GM08714 (cell line): ENCODE data around the gene DGKQ.

ENCODE experiments used
- H3K4me3 ChIP-seq: fragments of 200-500 bp; sonication (Bioruptor generic); 2 replicates; pipeline ENCODE4 v1.5.1; 2014; ENCODE audit warnings: mild to moderate bottlenecking, low read length, inconsistent platforms
- ZNF274 ChIP-seq: IDR thresholded peaks from 2 replicates; pipeline ENCODE4 v1.6.1; 2012; ENCODE audit warnings: mild to moderate bottlenecking, low read depth, low read length

Gene DGKQ

DNA sequence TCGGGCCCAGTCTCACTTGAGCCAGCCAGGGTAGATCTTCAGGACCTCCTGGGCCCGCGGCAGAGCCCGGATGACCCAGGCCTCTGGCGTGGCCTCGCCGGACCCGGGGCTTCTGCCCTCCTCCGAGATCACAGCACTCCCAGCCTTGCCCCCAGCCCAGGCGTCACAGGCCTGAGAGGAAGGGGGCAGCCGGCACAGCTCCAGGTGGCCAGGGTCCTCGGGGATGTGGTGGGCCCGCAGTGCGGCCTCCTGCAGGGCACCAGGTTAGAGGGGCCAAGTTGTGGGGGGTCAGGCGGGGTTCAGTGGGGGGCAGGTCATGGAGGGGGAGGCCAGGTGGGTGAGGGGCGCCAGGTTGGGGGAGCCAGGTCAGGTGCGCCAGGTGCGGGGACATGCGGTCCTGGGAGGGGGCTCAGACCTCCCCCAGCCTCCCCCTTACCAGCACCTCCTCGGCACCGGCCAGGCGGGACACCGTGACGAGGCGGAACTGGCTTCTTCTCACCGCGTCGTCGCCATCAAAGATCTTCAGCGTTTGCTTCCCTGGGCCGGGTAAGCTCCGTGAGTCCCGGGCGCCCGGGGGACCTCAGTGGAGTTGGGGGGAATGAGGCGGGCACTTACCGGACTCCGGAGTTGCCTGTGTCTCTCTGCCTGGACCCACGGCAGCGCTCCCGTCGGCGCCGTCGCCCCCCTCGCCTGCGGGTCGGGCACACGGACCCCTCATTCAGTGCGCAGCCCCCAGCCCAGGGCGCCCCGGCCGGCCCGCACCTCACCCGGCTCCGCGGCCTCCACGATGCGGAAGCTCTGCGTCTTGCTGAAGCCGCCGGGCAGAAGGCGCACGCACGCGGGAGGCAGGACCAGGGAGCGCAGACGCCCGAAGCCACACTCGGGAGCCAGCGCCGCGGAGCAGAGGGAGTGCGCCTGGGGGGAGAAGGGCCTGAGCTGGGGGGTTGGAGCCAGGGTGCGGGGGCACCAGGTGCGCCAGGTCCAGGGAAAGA lies 6.0 kb downstream of the DGKQ start:
- no peak for TF ChIP-seq ZNF274
- no peak overlapping the region for H3K4me3 ChIP-seq

GRCh38 chr4:966266-967112 lies 6.9 kb downstream of the DGKQ start:
- no peak for TF ChIP-seq ZNF274

GRCh38 chr4:965766-966134 lies 7.6 kb downstream of the DGKQ start:
- no peak overlapping the region for H3K4me3 ChIP-seq
- TF ChIP-seq ZNF274: no peak

More at GRCh38 chr4:966266-967112, 6.9 kb downstream of the DGKQ start:
- no peak overlapping the region for H3K4me3 ChIP-seq

GRCh38 chr4:965048-965765 lies 8.2 kb downstream of the DGKQ start:
- no peak overlapping the region for H3K4me3 ChIP-seq
- TF ChIP-seq ZNF274: no peak

DNA sequence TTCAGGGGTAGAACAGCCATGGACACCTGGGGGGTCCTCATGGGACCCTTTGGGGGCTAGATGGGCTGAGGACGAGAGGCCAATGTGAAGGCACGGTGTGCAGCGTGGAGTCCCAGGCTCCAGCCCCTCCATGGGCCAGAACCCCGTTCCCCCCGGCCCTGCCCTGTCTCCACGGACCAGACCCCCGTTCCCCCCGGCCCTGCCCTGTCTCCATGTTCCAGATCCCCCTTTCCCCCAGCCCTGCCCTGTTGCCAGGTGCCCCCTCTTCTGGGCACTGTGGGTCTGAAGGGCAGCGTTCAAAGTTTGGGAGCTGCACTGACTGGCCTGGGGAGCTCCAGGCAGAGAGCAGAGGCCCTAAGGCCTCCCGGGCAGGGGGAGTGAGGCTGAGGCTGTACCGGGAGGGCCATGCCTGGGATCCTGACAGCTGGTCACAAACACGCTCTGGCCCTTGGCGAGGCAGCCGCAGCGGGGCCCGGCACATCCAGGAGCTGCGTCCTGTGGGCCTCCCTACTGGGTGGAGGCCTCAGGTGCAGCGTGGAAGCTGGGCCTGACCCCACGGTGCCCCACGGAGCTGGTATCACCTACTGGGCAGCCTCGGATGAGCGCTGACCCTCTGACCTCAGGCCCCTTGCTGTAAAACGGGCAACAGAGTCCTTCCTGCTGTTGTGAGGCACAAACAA lies 8.9 kb downstream of the DGKQ start:
- H3K4me3 ChIP-seq: no peak overlapping the region
- TF ChIP-seq ZNF274: no peak

DNA sequence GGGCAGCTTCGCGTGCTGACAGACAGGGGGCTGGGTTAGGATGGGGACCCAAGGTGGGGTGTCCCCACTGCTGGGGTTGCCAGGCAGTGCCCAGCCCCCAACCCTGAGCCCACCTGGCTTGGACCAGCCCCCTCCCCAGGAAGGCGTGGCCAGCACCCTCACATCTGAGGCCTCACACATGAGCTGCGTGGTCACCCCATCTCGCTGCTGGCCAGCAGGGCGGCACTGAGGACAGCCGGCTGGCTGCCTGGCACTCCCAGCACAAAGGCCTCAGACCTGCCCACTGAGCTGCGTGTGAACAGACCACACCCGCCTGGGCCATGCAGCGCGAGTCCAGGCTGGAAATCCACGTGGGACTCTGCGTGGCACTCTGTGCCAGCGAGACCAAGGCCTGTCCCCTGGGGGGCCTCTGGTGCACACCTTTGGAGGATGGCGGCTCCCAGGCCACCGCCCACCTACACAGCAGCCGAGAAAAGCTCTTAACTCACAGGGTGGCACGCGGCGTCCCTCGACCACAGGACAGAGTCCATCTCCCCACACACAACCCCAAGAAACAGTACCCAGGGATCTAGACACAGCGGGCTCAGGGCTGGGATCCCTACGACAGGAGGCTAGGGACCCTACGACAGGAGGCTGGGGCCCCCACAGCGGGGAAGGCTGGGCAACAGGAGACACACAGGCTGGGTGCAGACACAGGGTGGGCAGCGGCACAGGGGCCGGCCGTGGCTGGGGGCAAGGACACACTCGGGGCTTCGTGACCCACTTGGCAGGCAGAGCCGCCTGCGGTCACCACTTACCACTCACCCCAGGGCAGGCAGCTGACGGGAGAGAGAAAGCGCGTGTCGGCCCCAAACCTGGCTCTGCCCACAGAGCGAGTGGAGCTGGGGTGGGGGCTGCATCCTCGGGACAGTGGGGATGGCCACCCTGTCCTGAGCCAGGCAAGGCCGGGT lies 9.8 kb downstream of the DGKQ start:
- H3K4me3 ChIP-seq: no peak overlapping the region
- no peak for TF ChIP-seq ZNF274

- no peak overlapping the region for H3K4me3 ChIP-seq
- TF ChIP-seq ZNF274: no peak
Observed at GRCh38 chr4:962231-963208, 10.8 kb downstream of the DGKQ start.

DNA sequence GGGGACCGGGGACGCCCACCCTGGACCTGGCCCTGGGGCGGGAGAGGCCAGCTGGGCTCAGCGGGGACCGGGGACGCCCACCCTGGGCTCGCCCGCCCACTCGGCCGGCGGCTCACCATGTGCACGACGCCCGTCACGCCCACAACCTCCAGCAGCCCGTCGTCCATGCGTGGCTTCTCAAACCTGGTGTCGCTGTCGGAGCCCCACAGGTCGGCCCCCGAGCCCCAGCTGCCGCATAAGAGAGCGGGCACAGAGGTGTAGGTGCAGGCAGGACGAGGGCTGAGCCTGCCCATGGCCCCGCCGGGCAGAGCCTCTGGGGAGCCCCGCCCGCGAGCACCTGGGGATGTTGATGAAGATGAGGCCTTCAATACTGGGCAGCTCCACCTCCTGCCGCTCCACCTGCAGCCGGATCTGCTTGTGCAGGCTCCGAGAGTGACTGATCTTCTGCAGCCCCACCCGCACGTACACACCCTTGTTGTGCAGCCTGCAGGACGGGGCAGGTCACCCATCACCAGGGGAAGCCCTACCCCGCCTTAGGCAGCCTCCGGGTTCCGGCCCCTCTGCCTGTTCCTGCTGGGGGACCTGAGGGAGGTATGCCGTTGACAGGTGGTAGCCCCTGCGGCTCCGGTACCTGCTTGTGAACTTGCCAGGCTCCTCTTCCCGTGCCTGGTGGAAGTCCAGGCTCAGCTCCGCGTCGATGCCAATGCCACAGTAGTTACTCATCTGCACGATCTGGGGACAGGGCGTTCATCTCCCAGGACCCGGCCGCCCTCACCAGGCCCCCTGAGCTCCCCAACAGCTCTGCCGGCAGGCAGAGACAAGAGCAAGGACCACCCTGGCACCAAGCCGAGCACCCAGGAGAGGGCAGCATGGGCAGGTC lies 11.8 kb downstream of the DGKQ start:
- no peak for TF ChIP-seq ZNF274
- H3K4me3 ChIP-seq: no peak overlapping the region

DNA sequence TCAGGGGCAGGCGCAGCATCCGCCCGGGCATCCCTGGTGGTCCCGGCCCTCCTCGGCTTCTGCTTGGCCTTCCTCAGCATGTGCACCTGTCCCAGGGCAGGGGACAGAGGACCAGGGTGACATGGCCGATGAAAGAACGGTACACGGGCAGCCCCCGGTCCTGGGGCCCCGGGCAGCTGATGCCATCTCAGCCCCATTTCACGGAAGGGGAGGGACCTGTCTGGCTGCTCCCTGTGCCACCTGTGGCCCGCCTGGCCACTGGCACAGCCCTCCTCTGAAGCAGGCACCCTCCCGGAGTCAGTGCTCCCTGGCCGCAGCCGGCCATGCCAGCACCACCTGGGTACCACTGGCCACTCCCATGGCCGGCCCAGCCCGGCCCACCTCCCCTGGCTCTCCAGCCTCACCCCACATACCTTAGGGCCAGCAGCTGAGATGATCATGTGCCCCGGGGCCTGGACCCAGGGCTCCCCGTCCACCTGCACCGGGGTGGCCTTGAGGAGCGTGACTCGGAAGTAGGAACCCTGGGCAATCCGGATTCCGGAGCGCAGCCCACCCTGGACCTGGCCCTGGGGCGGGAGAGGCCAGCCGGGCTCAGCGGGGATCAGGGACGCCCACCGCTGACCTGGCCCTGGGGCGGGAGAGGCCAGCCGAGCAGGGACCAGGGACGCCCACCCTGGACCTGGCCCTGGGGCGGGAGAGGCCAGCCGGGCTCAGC lies 12.6 kb downstream of the DGKQ start:
- TF ChIP-seq ZNF274: no peak
- H3K4me3 ChIP-seq: no peak overlapping the region

DNA sequence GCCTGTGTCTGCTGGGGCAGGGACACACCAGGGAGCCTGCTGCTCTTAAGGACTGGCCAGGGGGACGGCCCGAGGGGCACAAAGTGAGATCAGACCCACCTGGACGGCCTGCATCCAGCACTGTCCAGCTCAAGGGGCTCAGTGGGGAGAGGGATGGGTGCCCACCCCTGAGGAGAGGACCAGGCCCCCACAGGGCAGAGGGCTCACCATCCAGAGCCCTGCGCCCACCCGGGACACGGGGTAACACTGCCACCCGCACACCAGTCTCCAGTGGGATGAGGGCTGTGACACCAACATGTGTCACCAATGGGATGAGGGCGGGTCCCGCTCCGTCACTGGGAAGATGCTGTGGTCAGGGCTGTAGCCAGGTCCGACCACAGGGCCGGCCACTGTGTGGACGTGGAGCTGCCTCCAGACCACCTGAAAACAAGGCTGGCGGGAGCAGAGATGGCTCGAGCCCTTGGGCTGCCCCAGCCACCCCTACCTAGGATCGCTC lies 13.2 kb downstream of the DGKQ start:
- no peak overlapping the region for H3K4me3 ChIP-seq
- TF ChIP-seq ZNF274: no peak
